ENCODE data around the gene NETO1.

The NETO1 gene

GRCh38 chr18:72752220-72752619 lies 115.6 kb downstream of the NETO1 start:
- no peaks in the 10 kb centered on the region for H3K36me3 ChIP-seq (ENCODE audit: control insufficient read depth, insufficient read depth, low read length)
- H3K27ac ChIP-seq (ENCODE audit: insufficient read depth, low read length, poor library complexity, severe bottlenecking) = no peak overlapping the region
- H3K4me1 ChIP-seq (ENCODE audit: control insufficient read depth, insufficient read depth, low read length, poor library complexity, severe bottlenecking) = no peaks in the 10 kb centered on the region
- H3K4me3 ChIP-seq (ENCODE audit: insufficient read depth, low read depth, low read length, poor library complexity, severe bottlenecking) = no peak overlapping the region
- no peak for DNase-seq
- no peaks in the 10 kb centered on the region for H3K9me3 ChIP-seq (ENCODE audit: control insufficient read depth, low read length)
- H3K27me3 ChIP-seq (replicated peaks; ENCODE audit: control insufficient read depth, insufficient read depth, low read length, poor library complexity, severe bottlenecking) = no peaks in the 10 kb centered on the region

- Histone ChIP-seq H3K36me3 (ENCODE audit: control insufficient read depth, insufficient read depth, low read length) (no peaks in the 10 kb centered on the region), H3K27ac (ENCODE audit: insufficient read depth, low read length, poor library complexity, severe bottlenecking) (no peak overlapping the region), H3K4me1 (ENCODE audit: control insufficient read depth, insufficient read depth, low read length, poor library complexity, severe bottlenecking) (no peaks in the 10 kb centered on the region), H3K9me3 (ENCODE audit: control insufficient read depth, low read length) (no peaks in the 10 kb centered on the region), H3K27me3 (replicated peaks; ENCODE audit: control insufficient read depth, insufficient read depth, low read length, poor library complexity, severe bottlenecking) (no peaks in the 10 kb centered on the region), H3K4me3 (ENCODE audit: insufficient read depth, low read depth, low read length, poor library complexity, severe bottlenecking) (no peak overlapping the region)
- no peak for DNase-seq
Observed at GRCh38 chr18:72742002-72742401, 125.8 kb downstream of the NETO1 start.

GRCh38 chr18:72738136-72738535 lies 129.7 kb downstream of the NETO1 start:
- Histone ChIP-seq H3K27ac (ENCODE audit: insufficient read depth, low read length, poor library complexity, severe bottlenecking) (no peak overlapping the region), H3K27me3 (replicated peaks; ENCODE audit: control insufficient read depth, insufficient read depth, low read length, poor library complexity, severe bottlenecking) (no peaks in the 10 kb centered on the region), H3K4me1 (ENCODE audit: control insufficient read depth, insufficient read depth, low read length, poor library complexity, severe bottlenecking) (no peaks in the 10 kb centered on the region), H3K4me3 (ENCODE audit: insufficient read depth, low read depth, low read length, poor library complexity, severe bottlenecking) (no peak overlapping the region), H3K36me3 (ENCODE audit: control insufficient read depth, insufficient read depth, low read length) (no peaks in the 10 kb centered on the region), H3K9me3 (ENCODE audit: control insufficient read depth, low read length) (no peaks in the 10 kb centered on the region)
- no peak for DNase-seq

GRCh38 chr18:72727776-72728175 lies 140.0 kb downstream of the NETO1 start:
- Histone ChIP-seq H3K27ac (ENCODE audit: insufficient read depth, low read length, poor library complexity, severe bottlenecking) (no peak overlapping the region), H3K4me1 (ENCODE audit: control insufficient read depth, insufficient read depth, low read length, poor library complexity, severe bottlenecking) (no peaks in the 10 kb centered on the region), H3K9me3 (ENCODE audit: control insufficient read depth, low read length) (no peaks in the 10 kb centered on the region), H3K4me3 (ENCODE audit: insufficient read depth, low read depth, low read length, poor library complexity, severe bottlenecking) (no peak overlapping the region), H3K36me3 (ENCODE audit: control insufficient read depth, insufficient read depth, low read length) (no peaks in the 10 kb centered on the region), H3K27me3 (replicated peaks; ENCODE audit: control insufficient read depth, insufficient read depth, low read length, poor library complexity, severe bottlenecking) (no peaks in the 10 kb centered on the region)
- no peak for DNase-seq

- DNase-seq = no peak
- H3K36me3 ChIP-seq (ENCODE audit: control insufficient read depth, insufficient read depth, low read length) = no peaks in the 10 kb centered on the region
- no peaks in the 10 kb centered on the region for H3K9me3 ChIP-seq (ENCODE audit: control insufficient read depth, low read length)
- H3K4me3 ChIP-seq (ENCODE audit: insufficient read depth, low read depth, low read length, poor library complexity, severe bottlenecking) = no peak overlapping the region
- H3K4me1 ChIP-seq (ENCODE audit: control insufficient read depth, insufficient read depth, low read length, poor library complexity, severe bottlenecking) = no peaks in the 10 kb centered on the region
- no peak overlapping the region for H3K27ac ChIP-seq (ENCODE audit: insufficient read depth, low read length, poor library complexity, severe bottlenecking)
- H3K27me3 ChIP-seq (replicated peaks; ENCODE audit: control insufficient read depth, insufficient read depth, low read length, poor library complexity, severe bottlenecking) = no peaks in the 10 kb centered on the region
Observed at GRCh38 chr18:72727038-72727655, 140.6 kb downstream of the NETO1 start.

DNA sequence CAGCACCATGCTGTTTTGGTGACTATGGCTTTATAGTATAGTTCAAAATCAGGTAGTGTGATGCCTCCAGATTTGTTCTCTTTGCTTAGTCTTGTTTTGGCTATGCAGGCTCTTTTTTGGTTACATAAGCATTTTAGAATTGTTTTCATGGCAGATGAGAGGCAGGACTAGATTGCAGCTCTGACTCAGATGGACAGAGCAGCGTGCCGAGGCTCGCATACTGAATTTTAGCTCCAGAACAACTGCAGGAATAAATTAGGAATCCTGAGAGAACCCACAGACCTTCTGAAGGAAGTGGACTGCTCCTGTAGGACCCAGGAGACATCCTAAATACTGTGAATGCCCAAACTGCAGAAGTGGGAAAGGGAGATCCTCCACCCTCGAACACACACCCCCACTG lies 141.6 kb downstream of the NETO1 start:
- no peak for DNase-seq
- no peaks in the 10 kb centered on the region for H3K9me3 ChIP-seq (ENCODE audit: control insufficient read depth, low read length)
- H3K27ac ChIP-seq (ENCODE audit: insufficient read depth, low read length, poor library complexity, severe bottlenecking) = no peak overlapping the region
- H3K4me1 ChIP-seq (ENCODE audit: control insufficient read depth, insufficient read depth, low read length, poor library complexity, severe bottlenecking) = no peaks in the 10 kb centered on the region
- H3K36me3 ChIP-seq (ENCODE audit: control insufficient read depth, insufficient read depth, low read length) = no peaks in the 10 kb centered on the region
- no peaks in the 10 kb centered on the region for H3K27me3 ChIP-seq (replicated peaks; ENCODE audit: control insufficient read depth, insufficient read depth, low read length, poor library complexity, severe bottlenecking)
- H3K4me3 ChIP-seq (ENCODE audit: insufficient read depth, low read depth, low read length, poor library complexity, severe bottlenecking) = no peak overlapping the region

DNA sequence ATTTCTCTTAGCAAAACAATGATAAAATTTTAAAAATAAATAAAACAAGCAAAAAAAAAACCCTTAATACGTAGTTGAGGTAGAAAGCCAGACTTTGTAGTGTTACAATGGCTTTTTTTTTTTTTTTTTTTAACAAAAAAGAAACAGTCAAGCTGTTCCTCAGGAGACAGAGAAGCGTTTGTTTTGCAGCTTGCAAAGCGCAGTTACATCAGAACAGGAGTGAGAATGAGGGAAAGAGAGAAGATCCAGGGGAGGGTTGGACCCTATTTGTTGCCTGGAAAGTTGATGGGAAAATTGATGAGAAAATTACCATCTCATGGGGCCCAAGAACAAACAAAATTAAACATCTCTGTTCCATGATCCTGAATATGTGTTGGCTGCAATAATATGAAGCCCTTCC lies 146.5 kb downstream of the NETO1 start:
- DNase-seq = no peak
- Histone ChIP-seq H3K9me3 (ENCODE audit: control insufficient read depth, low read length) (no peaks in the 10 kb centered on the region), H3K27me3 (replicated peaks; ENCODE audit: control insufficient read depth, insufficient read depth, low read length, poor library complexity, severe bottlenecking) (no peaks in the 10 kb centered on the region), H3K36me3 (ENCODE audit: control insufficient read depth, insufficient read depth, low read length) (no peaks in the 10 kb centered on the region), H3K4me1 (ENCODE audit: control insufficient read depth, insufficient read depth, low read length, poor library complexity, severe bottlenecking) (no peaks in the 10 kb centered on the region), H3K4me3 (ENCODE audit: insufficient read depth, low read depth, low read length, poor library complexity, severe bottlenecking) (no peak overlapping the region), H3K27ac (ENCODE audit: insufficient read depth, low read length, poor library complexity, severe bottlenecking) (no peak overlapping the region)

DNA sequence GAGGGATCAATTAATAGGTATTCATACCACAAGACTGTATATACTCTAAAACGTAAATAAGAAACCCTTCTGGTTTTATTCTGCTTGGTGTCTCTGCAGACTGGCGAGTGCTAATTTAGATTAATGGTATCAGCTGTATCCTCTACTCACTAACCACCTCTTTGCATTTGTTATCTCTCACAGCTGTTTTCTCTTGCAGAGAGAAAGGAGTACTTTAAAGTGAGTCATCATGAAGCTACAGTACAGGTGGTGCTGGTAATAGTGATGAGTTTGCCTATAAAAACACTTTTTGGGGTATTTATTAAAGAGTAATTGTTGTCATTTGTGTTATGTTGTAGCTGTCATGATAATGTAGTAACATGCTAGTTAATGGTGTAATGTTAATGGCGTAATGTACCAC lies 147.7 kb downstream of the NETO1 start:
- Histone ChIP-seq H3K27ac (ENCODE audit: insufficient read depth, low read length, poor library complexity, severe bottlenecking) (no peak overlapping the region), H3K9me3 (ENCODE audit: control insufficient read depth, low read length) (no peaks in the 10 kb centered on the region), H3K4me3 (ENCODE audit: insufficient read depth, low read depth, low read length, poor library complexity, severe bottlenecking) (no peak overlapping the region), H3K36me3 (ENCODE audit: control insufficient read depth, insufficient read depth, low read length) (no peaks in the 10 kb centered on the region), H3K27me3 (replicated peaks; ENCODE audit: control insufficient read depth, insufficient read depth, low read length, poor library complexity, severe bottlenecking) (no peaks in the 10 kb centered on the region), H3K4me1 (ENCODE audit: control insufficient read depth, insufficient read depth, low read length, poor library complexity, severe bottlenecking) (no peaks in the 10 kb centered on the region)
- no peak for DNase-seq

- no peaks in the 10 kb centered on the region for H3K9me3 ChIP-seq (ENCODE audit: control insufficient read depth, low read length)
- H3K4me1 ChIP-seq (ENCODE audit: control insufficient read depth, insufficient read depth, low read length, poor library complexity, severe bottlenecking) = no peaks in the 10 kb centered on the region
Observed at GRCh38 chr18:72704202-72704601, 163.6 kb downstream of the NETO1 start.

GRCh38 chr18:72700961-72701710 lies 166.7 kb downstream of the NETO1 start:
- no peaks in the 10 kb centered on the region for H3K27me3 ChIP-seq (replicated peaks; ENCODE audit: control insufficient read depth, insufficient read depth, low read length, poor library complexity, severe bottlenecking)

More at GRCh38 chr18:72704202-72704601, 163.6 kb downstream of the NETO1 start:
- Histone ChIP-seq H3K36me3 (ENCODE audit: control insufficient read depth, insufficient read depth, low read length) (no peaks in the 10 kb centered on the region), H3K27me3 (replicated peaks; ENCODE audit: control insufficient read depth, insufficient read depth, low read length, poor library complexity, severe bottlenecking) (no peaks in the 10 kb centered on the region), H3K27ac (ENCODE audit: insufficient read depth, low read length, poor library complexity, severe bottlenecking) (no peak overlapping the region), H3K4me3 (ENCODE audit: insufficient read depth, low read depth, low read length, poor library complexity, severe bottlenecking) (no peak overlapping the region)
- no peak for DNase-seq

More at GRCh38 chr18:72700961-72701710, 166.7 kb downstream of the NETO1 start:
- Histone ChIP-seq H3K27ac (ENCODE audit: insufficient read depth, low read length, poor library complexity, severe bottlenecking) (no peak overlapping the region), H3K9me3 (ENCODE audit: control insufficient read depth, low read length) (no peaks in the 10 kb centered on the region), H3K4me1 (ENCODE audit: control insufficient read depth, insufficient read depth, low read length, poor library complexity, severe bottlenecking) (no peaks in the 10 kb centered on the region), H3K4me3 (ENCODE audit: insufficient read depth, low read depth, low read length, poor library complexity, severe bottlenecking) (no peak overlapping the region), H3K36me3 (ENCODE audit: control insufficient read depth, insufficient read depth, low read length) (no peaks in the 10 kb centered on the region)
- DNase-seq = no peak

Data from effector memory CD4-positive, alpha-beta T cell (primary cell).